Prostate gland (tissue), 2 donors: ENCODE results near the gene LAMA2. TPM values are rescaled to one million over a fixed set of nuclear protein-coding genes. Genes with fewer than 3 reads are reported as not detected.

Experiments used
- DNase-seq: peaks from one replicate; pipeline ENCODE4 v3.0.0-alpha.2; 2019; ENCODE audit warnings: low spot score
- H3K27ac ChIP-seq, 2 donors: fragments of 200-600 bp; sonication (generic); 2 replicates each; pipeline ENCODE4 v1.5.1; 2017 to 2019
- H3K27me3 ChIP-seq: fragments of 200-600 bp; sonication (generic); replicated peaks from 2 replicates; pipeline ENCODE4 v1.5.1; 2019; ENCODE audit not compliant: insufficient read depth
- H3K36me3 ChIP-seq, 2 donors: fragments of 200-600 bp; sonication (generic); 1 replicate in 1 of 2; 2 replicates in 1 of 2; pipeline versions ENCODE4 v1.5.1 to v1.8.1; 2017 to 2019
- H3K4me1 ChIP-seq: fragments of 200-600 bp; sonication (generic); replicated peaks from 2 replicates; pipeline ENCODE4 v1.5.1; 2019
- H3K4me3 ChIP-seq, 2 donors: fragments of 200-600 bp; sonication (generic); 2 replicates each; pipeline ENCODE4 v1.5.1; 2017 to 2019
- H3K9me3 ChIP-seq: fragments of 200-600 bp; sonication (generic); 2 replicates; pipeline ENCODE4 v1.5.1; 2017
- CTCF ChIP-seq, 4 experiments: fragments of 200-600 bp in 2 of 4; fragments of 450-650 bp in 2 of 4; sonication (generic) in 2 of 4; IDR thresholded peaks; 1 replicate in 3 of 4; 2 replicates in 1 of 4; pipeline ENCODE4 v1.5.1; 2016 to 2019; ENCODE audit warnings: antibody characterized with exemption in 4 of 4, mild to moderate bottlenecking in 2 of 4, moderate library complexity in 2 of 4
- POLR2A ChIP-seq: fragments of 450-650 bp; IDR thresholded peaks from one replicate; pipeline ENCODE4 v1.6.1; 2016; ENCODE audit warnings: antibody characterized with exemption, mild to moderate bottlenecking
- POLR2AphosphoS5 ChIP-seq: sonication (generic); formaldehyde crosslinking; IDR thresholded peaks from one replicate; pipeline ENCODE4 v1.6.1; 2017; ENCODE audit warnings: antibody characterized with exemption
- WGBS: methylation state at CpG from one replicate; pipeline ENCODE4 v1.1.5; 2018; 5-methylcytosine and 5-hydroxymethylcytosine counted together
- intact Hi-C: fragments of 100-400 bp; cut with DNase I; formaldehyde crosslinking; loops from one replicate; pipeline ENCODE4 v1.14.2; 2022
- total RNA-seq, 2 donors: library from RNA; depleted of rRNA; stranded (reverse); fragments of >200 nt; gene quantifications; one replicate each; pipeline ENCODE4 v1.1.0, GENCODE V29; 2016

LAMA2 gene
- total RNA-seq, 2 donors from 2014 or later, result 10.1 to 89.1 TPM

- WGBS, result 88% methylated on average over 2 of the region's 2 CpGs
- no peak for TF ChIP-seq POLR2A
- no peak for TF ChIP-seq POLR2AphosphoS5
- no peak for TF ChIP-seq CTCF (IDR thresholded peaks at IDR 0.05)
- intact Hi-C loops, result no loop called here
- no peaks in the 10 kb centered on the region for H3K36me3 ChIP-seq
- H3K9me3 ChIP-seq, result no peaks in the 10 kb centered on the region
- no peak for DNase-seq
- H3K4me1 ChIP-seq, result no peaks in the 10 kb centered on the region
- H3K27ac ChIP-seq, result no peak overlapping the region
- H3K27me3 ChIP-seq, result no peaks in the 10 kb centered on the region
- no peak overlapping the region for H3K4me3 ChIP-seq
Observed at GRCh38 chr6:128918886-128919285, 35.9 kb downstream of the LAMA2 start.

GRCh38 chr6:128919412-128920180 lies 36.7 kb downstream of the LAMA2 start:
- Histone ChIP-seq H3K36me3 (no peaks in the 10 kb centered on the region), H3K27ac (no peak overlapping the region), H3K4me1 (no peaks in the 10 kb centered on the region), H3K9me3 (no peaks in the 10 kb centered on the region), H3K4me3 (no peak overlapping the region), H3K27me3 (no peaks in the 10 kb centered on the region)
- no peak for DNase-seq
- TF ChIP-seq POLR2A (no peak), CTCF (IDR thresholded peaks at IDR 0.05) (no peak), POLR2AphosphoS5 (no peak)
- 63% methylated on average over 2 of the region's 2 CpGs for WGBS
- intact Hi-C loops, result no loop called here

- no peaks in the 10 kb centered on the region for H3K9me3 ChIP-seq
- no peaks in the 10 kb centered on the region for H3K4me1 ChIP-seq
- WGBS, result 60% methylated on average over 1 of the region's 1 CpG
- no peaks in the 10 kb centered on the region for H3K36me3 ChIP-seq
- no peak for DNase-seq
- intact Hi-C loops, result no loop called here
- TF ChIP-seq POLR2A, result no peak
- no peak overlapping the region for H3K4me3 ChIP-seq
- no peak overlapping the region for H3K27ac ChIP-seq
- no peaks in the 10 kb centered on the region for H3K27me3 ChIP-seq
Observed at GRCh38 chr6:128925765-128926164, 42.8 kb downstream of the LAMA2 start.

GRCh38 chr6:128929869-128930268 lies 46.9 kb downstream of the LAMA2 start:
- intact Hi-C loops, result no loop called here

GRCh38 chr6:128930321-128930720 lies 47.4 kb downstream of the LAMA2 start:
- no peaks in the 10 kb centered on the region for H3K27me3 ChIP-seq
- intact Hi-C loops, result no loop called here
- no peaks in the 10 kb centered on the region for H3K9me3 ChIP-seq
- TF ChIP-seq CTCF (IDR thresholded peaks at IDR 0.05), result no peak
- TF ChIP-seq POLR2A, result no peak
- TF ChIP-seq POLR2AphosphoS5, result no peak
- H3K4me3 ChIP-seq, result no peak overlapping the region
- no peak for DNase-seq
- no peaks in the 10 kb centered on the region for H3K4me1 ChIP-seq
- 59% methylated on average over 5 of the region's 5 CpGs for WGBS
- H3K27ac ChIP-seq, result no peak overlapping the region
- no peaks in the 10 kb centered on the region for H3K36me3 ChIP-seq

More at GRCh38 chr6:128929869-128930268, 46.9 kb downstream of the LAMA2 start:
- Histone ChIP-seq H3K27me3 (no peaks in the 10 kb centered on the region), H3K27ac (no peak overlapping the region), H3K4me3 (no peak overlapping the region), H3K36me3 (no peaks in the 10 kb centered on the region), H3K9me3 (no peaks in the 10 kb centered on the region), H3K4me1 (no peaks in the 10 kb centered on the region)
- no peak for DNase-seq
- 52% methylated on average over 14 of the region's 34 CpGs for WGBS
- TF ChIP-seq POLR2A (no peak), POLR2AphosphoS5 (no peak), CTCF (IDR thresholded peaks at IDR 0.05) (no peak)
